H9 (cell line): ENCODE measurements around the gene AWAT2. TPM values are rescaled to one million over a fixed set of nuclear protein-coding genes. Genes with fewer than 3 reads are reported as not detected.

Experiments used
- DNase-seq: peaks from one replicate; pipeline ENCODE4 v3.0.0-alpha.2; 2017
- H2AFZ ChIP-seq: one replicate; pipeline ENCODE4 v1.6.1; 2013; ENCODE audit warnings: mild to moderate bottlenecking, low read length, control low read depth, moderate library complexity
- H2AK5ac ChIP-seq: 2 replicates; pipeline ENCODE4 v1.6.1; 2013; ENCODE audit warnings: low read length, control low read depth, mixed read lengths; ENCODE audit not compliant: insufficient read length
- H2BK120ac ChIP-seq: one replicate; pipeline ENCODE4 v1.6.1; 2013; ENCODE audit warnings: low read depth, mild to moderate bottlenecking, low read length, control low read depth, inconsistent platforms; ENCODE audit not compliant: poor library complexity, severe bottlenecking
- H2BK12ac ChIP-seq: 2 replicates; pipeline ENCODE4 v1.6.1; 2013; ENCODE audit warnings: low read length, control low read depth, mixed read lengths, low read depth; ENCODE audit not compliant: insufficient read length
- H2BK15ac ChIP-seq: 2 replicates; pipeline ENCODE4 v1.6.1; 2013; ENCODE audit warnings: low read depth, low read length, control low read depth
- H2BK20ac ChIP-seq: one replicate; pipeline ENCODE4 v1.6.1; 2013; ENCODE audit warnings: low read depth, mild to moderate bottlenecking, low read length, control low read depth, inconsistent platforms; ENCODE audit not compliant: poor library complexity, severe bottlenecking
- H2BK5ac ChIP-seq: 2 replicates; pipeline ENCODE4 v1.6.1; 2013; ENCODE audit warnings: low read length, control low read depth, mixed read lengths; ENCODE audit not compliant: insufficient read length
- H3K14ac ChIP-seq: 2 replicates; pipeline ENCODE4 v1.6.1; 2013; ENCODE audit warnings: low read length, control low read depth; ENCODE audit not compliant: insufficient read depth
- H3K18ac ChIP-seq: 2 replicates; pipeline ENCODE4 v1.6.1; 2013; ENCODE audit warnings: low read depth, mild to moderate bottlenecking, mixed read lengths, low read length, control low read depth; ENCODE audit not compliant: insufficient read length
- H3K23ac ChIP-seq: 2 replicates; pipeline ENCODE4 v1.6.1; 2013; ENCODE audit warnings: low read length, control low read depth, mixed read lengths, low read depth; ENCODE audit not compliant: insufficient read length
- H3K23me2 ChIP-seq: 2 replicates; pipeline ENCODE4 v1.6.1; 2013; ENCODE audit warnings: low read depth, mild to moderate bottlenecking, mixed read lengths, low read length, control low read depth; ENCODE audit not compliant: insufficient read length, poor library complexity, severe bottlenecking
- H3K27ac ChIP-seq: 2 replicates; pipeline ENCODE4 v1.5.1; 2013; ENCODE audit warnings: low read length, control low read depth, mixed read lengths, low read depth; ENCODE audit not compliant: insufficient read length
- H3K27me3 ChIP-seq: 2 replicates; pipeline ENCODE4 v1.6.1; 2013; ENCODE audit warnings: low read length, control low read depth, inconsistent platforms; ENCODE audit not compliant: insufficient read depth
- H3K4ac ChIP-seq: 2 replicates; pipeline ENCODE4 v1.6.1; 2013; ENCODE audit warnings: low read depth, mild to moderate bottlenecking, control low read depth, inconsistent platforms, low read length, moderate library complexity
- H3K4me1 ChIP-seq: 2 replicates; pipeline ENCODE4 v1.6.1; 2013; ENCODE audit warnings: low read length, control low read depth, inconsistent platforms; ENCODE audit not compliant: insufficient read depth
- H3K4me2 ChIP-seq: 2 replicates; pipeline ENCODE4 v1.6.1; 2013; ENCODE audit warnings: low read length, control low read depth, mixed read lengths; ENCODE audit not compliant: insufficient read length, insufficient read depth
- H3K56ac ChIP-seq: 2 replicates; pipeline ENCODE4 v1.6.1; 2013; ENCODE audit warnings: low read depth, mild to moderate bottlenecking, mixed read lengths, low read length, control low read depth; ENCODE audit not compliant: insufficient read length
- H3K79me1 ChIP-seq: 2 replicates; pipeline ENCODE4 v1.6.1; 2013; ENCODE audit warnings: low read depth, mild to moderate bottlenecking, moderate library complexity, low read length, control low read depth, inconsistent platforms; ENCODE audit not compliant: insufficient read depth, poor library complexity, severe bottlenecking
- H3K79me2 ChIP-seq: 2 replicates; pipeline ENCODE4 v1.6.1; 2013; ENCODE audit warnings: low read length, control low read depth, inconsistent platforms; ENCODE audit not compliant: insufficient read depth
- H3K9ac ChIP-seq: 2 replicates; pipeline ENCODE4 v1.6.1; 2013; ENCODE audit warnings: low read length, control low read depth, mixed read lengths; ENCODE audit not compliant: insufficient read length; ENCODE audit errors: extremely low read depth
- H3K9me3 ChIP-seq: one replicate; pipeline ENCODE4 v1.6.1; 2013; ENCODE audit warnings: low read depth, low read length, inconsistent platforms; ENCODE audit not compliant: control insufficient read depth
- H3T11ph ChIP-seq: one replicate; pipeline ENCODE4 v1.6.1; 2013; ENCODE audit warnings: mild to moderate bottlenecking, low read length, control low read depth, inconsistent platforms
- H4K20me1 ChIP-seq: one replicate; pipeline ENCODE4 v1.6.1; 2013; ENCODE audit not compliant: control insufficient read depth, insufficient read length, insufficient read depth
- H4K5ac ChIP-seq: 2 replicates; pipeline ENCODE4 v1.6.1; 2013; ENCODE audit warnings: low read depth, mild to moderate bottlenecking, mixed read lengths, low read length, control low read depth; ENCODE audit not compliant: insufficient read length
- H4K8ac ChIP-seq: replicated peaks from 2 replicates; pipeline ENCODE4 v1.6.1; 2013; ENCODE audit warnings: low read length, control low read depth, mixed read lengths, low read depth; ENCODE audit not compliant: insufficient read length
- H4K91ac ChIP-seq: 2 replicates; pipeline ENCODE4 v1.6.1; 2013; ENCODE audit warnings: low read depth, mild to moderate bottlenecking, moderate library complexity, mixed read lengths, low read length, control low read depth; ENCODE audit not compliant: insufficient read length
- H3K27ac Mint-ChIP-seq, 3 experiments: 2 replicates in 2 of 3; 3 replicates in 1 of 3; pipeline ENCODE4 v1.8.0; 2020 to 2021; ENCODE audit warnings: mixed read lengths in 3 of 3, mild to moderate bottlenecking in 1 of 3, moderate library complexity in 1 of 3
- H3K27me3 Mint-ChIP-seq: 2 replicates; pipeline ENCODE4 v1.8.0; 2021; ENCODE audit warnings: low read depth, mild to moderate bottlenecking, moderate library complexity, mixed read lengths
- H3K36me3 Mint-ChIP-seq, 3 experiments: 2 replicates in 2 of 3; 3 replicates in 1 of 3; pipeline ENCODE4 v1.8.0; 2020 to 2021; ENCODE audit warnings: low read depth in 3 of 3, mixed read lengths in 3 of 3; ENCODE audit not compliant: insufficient read depth in 1 of 3
- H3K4me1 Mint-ChIP-seq, 2 experiments: 2 replicates each; pipeline ENCODE4 v1.8.0; 2020; ENCODE audit warnings: mixed read lengths in 2 of 2
- H3K4me3 Mint-ChIP-seq, 2 experiments: 2 replicates in 1 of 2; 3 replicates in 1 of 2; pipeline ENCODE4 v1.8.0; 2020 to 2021; ENCODE audit warnings: mild to moderate bottlenecking in 2 of 2, mixed read lengths in 2 of 2, moderate library complexity in 1 of 2
- H3K9me3 Mint-ChIP-seq, 2 experiments: 2 replicates in 1 of 2; 3 replicates in 1 of 2; pipeline ENCODE4 v1.8.0; 2020; ENCODE audit warnings: mild to moderate bottlenecking in 2 of 2, mixed read lengths in 2 of 2, moderate library complexity in 1 of 2
- WGBS: extraction: QIAGEN DNeasy Blood & Tissue Kit; methylation state at CpG from one replicate; pipeline ENCODE4 v1.1.7; 2013; ENCODE audit warnings: missing lambda C conversion rate, low lambda C conversion rate, mixed read lengths; ENCODE audit not compliant: insufficient read length; ENCODE audit errors: extremely low coverage; 5-methylcytosine and 5-hydroxymethylcytosine counted together
- total RNA-seq: library from RNA; stranded (reverse); gene quantifications from 2 replicates; pipeline ENCODE4 v1.2.1, GENCODE V29; 2021
- TF ChIP-seq, protein P1 (sequence below): fragments of 200-600 bp; sonication (generic); conservative IDR thresholded peaks from 3 replicates; pipeline ENCODE4 v1.8.0; 2021; ENCODE audit warnings: antibody characterized with exemption, mild to moderate bottlenecking

AWAT2 gene
- total RNA-seq, 1 experiment from 2014 or later: not detected

DNA sequence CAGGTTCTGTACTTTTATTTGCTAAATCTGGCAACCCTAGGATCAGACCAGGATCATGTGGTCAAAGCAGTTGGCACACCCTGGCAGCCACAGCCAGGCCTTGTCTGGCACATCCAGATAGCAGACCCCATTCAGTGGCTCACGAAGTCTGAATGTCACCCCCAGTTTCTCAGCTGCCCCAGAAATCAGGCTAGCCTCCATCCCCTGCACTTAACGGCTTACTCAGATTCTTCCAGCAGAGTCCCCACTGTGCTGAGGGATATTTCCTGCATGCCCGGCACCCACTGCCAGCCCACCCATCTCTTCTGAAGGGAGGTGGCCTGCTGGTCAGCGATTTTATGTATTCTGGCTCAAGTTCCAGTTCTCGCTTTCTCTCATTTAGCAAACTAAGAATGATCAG, 4.7 kb upstream of the AWAT2 start:
- Histone ChIP-seq H3K4me1 (no peaks in the 10 kb centered on the region), H3K27me3 (no peaks in the 10 kb centered on the region), H2AK5ac (no peak overlapping the region), H2BK20ac (no peak overlapping the region), H3K56ac (no peak overlapping the region), H3T11ph (no peak overlapping the region), H3K14ac (no peak overlapping the region), H3K4ac (no peak overlapping the region), H3K79me2 (no peaks in the 10 kb centered on the region), H3K4me2 (no peak overlapping the region), H3K9ac (no peak overlapping the region), H2AFZ (no peak overlapping the region), H4K8ac (no peak overlapping the region), H3K9me3 (peaks cover 32% of the 10 kb centered on the region), H3K23ac (no peak overlapping the region), H3K23me2 (no peaks in the 10 kb centered on the region), H4K5ac (no peak overlapping the region), H3K27ac (no peak overlapping the region), H4K91ac (no peak overlapping the region), H2BK120ac (no peak overlapping the region), H3K18ac (no peak overlapping the region), H3K79me1 (no peaks in the 10 kb centered on the region), H2BK12ac (no peak overlapping the region), H2BK15ac (no peak overlapping the region), H2BK5ac (no peak overlapping the region), H4K20me1 (peaks cover 4% of the 10 kb centered on the region)
- H3K4me3 Mint-ChIP-seq: no peak overlapping the region
- H3K4me1 Mint-ChIP-seq: no peaks in the 10 kb centered on the region
- DNase-seq: no peak
- H3K27me3 Mint-ChIP-seq: no peaks in the 10 kb centered on the region; the same call in none of the 2 replicates
- no peak overlapping the region for H3K27ac Mint-ChIP-seq
- no peaks in the 10 kb centered on the region; a peak in 2 of 7 replicates for H3K36me3 Mint-ChIP-seq
- H3K9me3 Mint-ChIP-seq: peaks cover 68 to 72% of the 10 kb centered on the region in 2 experiments
- WGBS: no CpG with 5 or more reads among the region's 5 CpGs
- TF ChIP-seq, protein P1, sequence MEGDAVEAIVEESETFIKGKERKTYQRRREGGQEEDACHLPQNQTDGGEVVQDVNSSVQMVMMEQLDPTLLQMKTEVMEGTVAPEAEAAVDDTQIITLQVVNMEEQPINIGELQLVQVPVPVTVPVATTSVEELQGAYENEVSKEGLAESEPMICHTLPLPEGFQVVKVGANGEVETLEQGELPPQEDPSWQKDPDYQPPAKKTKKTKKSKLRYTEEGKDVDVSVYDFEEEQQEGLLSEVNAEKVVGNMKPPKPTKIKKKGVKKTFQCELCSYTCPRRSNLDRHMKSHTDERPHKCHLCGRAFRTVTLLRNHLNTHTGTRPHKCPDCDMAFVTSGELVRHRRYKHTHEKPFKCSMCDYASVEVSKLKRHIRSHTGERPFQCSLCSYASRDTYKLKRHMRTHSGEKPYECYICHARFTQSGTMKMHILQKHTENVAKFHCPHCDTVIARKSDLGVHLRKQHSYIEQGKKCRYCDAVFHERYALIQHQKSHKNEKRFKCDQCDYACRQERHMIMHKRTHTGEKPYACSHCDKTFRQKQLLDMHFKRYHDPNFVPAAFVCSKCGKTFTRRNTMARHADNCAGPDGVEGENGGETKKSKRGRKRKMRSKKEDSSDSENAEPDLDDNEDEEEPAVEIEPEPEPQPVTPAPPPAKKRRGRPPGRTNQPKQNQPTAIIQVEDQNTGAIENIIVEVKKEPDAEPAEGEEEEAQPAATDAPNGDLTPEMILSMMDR: no peak
